ENCODE results near the gene ATP10D.

Gene ATP10D

GRCh38 chr4:47485047-47485692 lies at the start of gene ATP10D:
ATP10D (plus strand) TSS chr4:47485275; CDS start chr4:47512541, 27,266 bp downstream.
- Histone ChIP-seq H3K36me3 (ENCODE audit: insufficient read depth, low read length) (no peaks in the 10 kb centered on the region), H3K27me3 (ENCODE audit: insufficient read depth, low read length) (peaks cover 13% of the 10 kb centered on the region), H2AFZ (ENCODE audit: low read depth, low read length) (peak within 1 kb of the TSS; percentile 72), H3K4me1 (ENCODE audit: insufficient read depth, low read length) (peaks cover 9% of the 10 kb centered on the region), H3K4me3 (ENCODE audit: low read length) (peak within 1 kb of the TSS; percentile 54), H3K9me3 (ENCODE audit: low read length) (no peaks in the 10 kb centered on the region)

- no peaks in the 10 kb centered on the region for H3K36me3 ChIP-seq (ENCODE audit: insufficient read depth, low read length)
- no peaks in the 10 kb centered on the region for H3K27me3 ChIP-seq (ENCODE audit: insufficient read depth, low read length)
- H3K4me1 ChIP-seq (ENCODE audit: insufficient read depth, low read length) = no peaks in the 10 kb centered on the region
- H2AFZ ChIP-seq (ENCODE audit: low read depth, low read length) = no peak overlapping the region
- H3K4me3 ChIP-seq (ENCODE audit: low read length) = no peak overlapping the region
- no peaks in the 10 kb centered on the region for H3K9me3 ChIP-seq (ENCODE audit: low read length)
Measured at GRCh38 chr4:47442980-47443379, 42.1 kb upstream of the ATP10D start.

GRCh38 chr4:47444031-47444430 lies 41.0 kb upstream of the ATP10D start:
- Histone ChIP-seq H3K4me3 (ENCODE audit: low read length) (no peak overlapping the region), H3K4me1 (ENCODE audit: insufficient read depth, low read length) (no peaks in the 10 kb centered on the region), H2AFZ (ENCODE audit: low read depth, low read length) (no peak overlapping the region), H3K9me3 (ENCODE audit: low read length) (no peaks in the 10 kb centered on the region), H3K36me3 (ENCODE audit: insufficient read depth, low read length) (no peaks in the 10 kb centered on the region), H3K27me3 (ENCODE audit: insufficient read depth, low read length) (no peaks in the 10 kb centered on the region)

- Histone ChIP-seq H3K36me3 (ENCODE audit: insufficient read depth, low read length) (peaks cover 28% of the 10 kb centered on the region), H3K27me3 (ENCODE audit: insufficient read depth, low read length) (no peaks in the 10 kb centered on the region), H3K4me3 (ENCODE audit: low read length) (no peak overlapping the region), H3K9me3 (ENCODE audit: low read length) (no peaks in the 10 kb centered on the region), H2AFZ (ENCODE audit: low read depth, low read length) (no peak overlapping the region), H3K4me1 (ENCODE audit: insufficient read depth, low read length) (no peaks in the 10 kb centered on the region)
Measured at GRCh38 chr4:47451657-47452056, 33.4 kb upstream of the ATP10D start.

- peak overlapping the region; percentile 85 for H3K4me3 ChIP-seq (ENCODE audit: low read length)
- H3K27me3 ChIP-seq (ENCODE audit: insufficient read depth, low read length) = peaks cover 3% of the 10 kb centered on the region
- peaks cover 9% of the 10 kb centered on the region for H3K36me3 ChIP-seq (ENCODE audit: insufficient read depth, low read length)
- peak overlapping the region; percentile 84 for H2AFZ ChIP-seq (ENCODE audit: low read depth, low read length)
- no peaks in the 10 kb centered on the region for H3K9me3 ChIP-seq (ENCODE audit: low read length)
- peaks cover 13% of the 10 kb centered on the region for H3K4me1 ChIP-seq (ENCODE audit: insufficient read depth, low read length)
Measured at GRCh38 chr4:47462799-47463234, 22.3 kb upstream of the ATP10D start.

- Histone ChIP-seq H3K4me1 (ENCODE audit: insufficient read depth, low read length) (peaks cover 13% of the 10 kb centered on the region), H2AFZ (ENCODE audit: low read depth, low read length) (peak within 1 kb of the TSS; percentile 84), H3K4me3 (ENCODE audit: low read length) (peak within 1 kb of the TSS; percentile 85), H3K9me3 (ENCODE audit: low read length) (no peaks in the 10 kb centered on the region), H3K36me3 (ENCODE audit: insufficient read depth, low read length) (peaks cover 9% of the 10 kb centered on the region), H3K27me3 (ENCODE audit: insufficient read depth, low read length) (peaks cover 3% of the 10 kb centered on the region)
Measured at GRCh38 chr4:47463235-47463956, 21.7 kb upstream of the ATP10D start, which contains the start of gene COMMD8. COMMD8 (minus strand) TSS chr4:47463702; CDS start chr4:47463651, 51 bp downstream.

- peaks cover 13% of the 10 kb centered on the region for H3K4me1 ChIP-seq (ENCODE audit: insufficient read depth, low read length)
- peaks cover 3% of the 10 kb centered on the region for H3K27me3 ChIP-seq (ENCODE audit: insufficient read depth, low read length)
- peaks cover under 1% of the 10 kb centered on the region for H3K36me3 ChIP-seq (ENCODE audit: insufficient read depth, low read length)
- H3K9me3 ChIP-seq (ENCODE audit: low read length) = no peaks in the 10 kb centered on the region
- H3K4me3 ChIP-seq (ENCODE audit: low read length) = no peak overlapping the region
- H2AFZ ChIP-seq (ENCODE audit: low read depth, low read length) = no peak overlapping the region
Measured at GRCh38 chr4:47465004-47465403, 20.1 kb upstream of the ATP10D start.

GRCh38 chr4:47466056-47466785 lies 18.9 kb upstream of the ATP10D start:
- H3K36me3 ChIP-seq (ENCODE audit: insufficient read depth, low read length) = no peaks in the 10 kb centered on the region
- no peaks in the 10 kb centered on the region for H3K9me3 ChIP-seq (ENCODE audit: low read length)
- no peak overlapping the region for H2AFZ ChIP-seq (ENCODE audit: low read depth, low read length)

GRCh38 chr4:47468706-47469365 lies 16.2 kb upstream of the ATP10D start:
- H3K4me3 ChIP-seq (ENCODE audit: low read length) = no peak overlapping the region
- H3K4me1 ChIP-seq (ENCODE audit: insufficient read depth, low read length) = peaks cover 8% of the 10 kb centered on the region
- no peak overlapping the region for H2AFZ ChIP-seq (ENCODE audit: low read depth, low read length)
- no peaks in the 10 kb centered on the region for H3K36me3 ChIP-seq (ENCODE audit: insufficient read depth, low read length)
- no peaks in the 10 kb centered on the region for H3K9me3 ChIP-seq (ENCODE audit: low read length)
- peaks cover 7% of the 10 kb centered on the region for H3K27me3 ChIP-seq (ENCODE audit: insufficient read depth, low read length)

More at GRCh38 chr4:47466056-47466785, 18.9 kb upstream of the ATP10D start:
- Histone ChIP-seq H3K4me1 (ENCODE audit: insufficient read depth, low read length) (peaks cover 13% of the 10 kb centered on the region), H3K4me3 (ENCODE audit: low read length) (no peak overlapping the region), H3K27me3 (ENCODE audit: insufficient read depth, low read length) (peaks cover 5% of the 10 kb centered on the region)

GRCh38 chr4:47469951-47470350 lies 15.1 kb upstream of the ATP10D start:
- H3K9me3 ChIP-seq (ENCODE audit: low read length) = no peaks in the 10 kb centered on the region

GRCh38 chr4:47471064-47471463 lies 14.0 kb upstream of the ATP10D start:
- peaks cover 7% of the 10 kb centered on the region for H3K27me3 ChIP-seq (ENCODE audit: insufficient read depth, low read length)
- no peaks in the 10 kb centered on the region for H3K36me3 ChIP-seq (ENCODE audit: insufficient read depth, low read length)
- H2AFZ ChIP-seq (ENCODE audit: low read depth, low read length) = no peak overlapping the region
- peaks cover 7% of the 10 kb centered on the region for H3K4me1 ChIP-seq (ENCODE audit: insufficient read depth, low read length)
- no peaks in the 10 kb centered on the region for H3K9me3 ChIP-seq (ENCODE audit: low read length)
- no peak overlapping the region for H3K4me3 ChIP-seq (ENCODE audit: low read length)

More at GRCh38 chr4:47469951-47470350, 15.1 kb upstream of the ATP10D start:
- Histone ChIP-seq H3K4me3 (ENCODE audit: low read length) (no peak overlapping the region), H3K27me3 (ENCODE audit: insufficient read depth, low read length) (peaks cover 7% of the 10 kb centered on the region), H3K36me3 (ENCODE audit: insufficient read depth, low read length) (no peaks in the 10 kb centered on the region), H3K4me1 (ENCODE audit: insufficient read depth, low read length) (peaks cover 3% of the 10 kb centered on the region), H2AFZ (ENCODE audit: low read depth, low read length) (no peak overlapping the region)

GRCh38 chr4:47471591-47471990 lies 13.5 kb upstream of the ATP10D start:
- no peaks in the 10 kb centered on the region for H3K36me3 ChIP-seq (ENCODE audit: insufficient read depth, low read length)
- no peak overlapping the region for H2AFZ ChIP-seq (ENCODE audit: low read depth, low read length)
- no peak overlapping the region for H3K4me3 ChIP-seq (ENCODE audit: low read length)
- H3K27me3 ChIP-seq (ENCODE audit: insufficient read depth, low read length) = peaks cover 7% of the 10 kb centered on the region
- no peaks in the 10 kb centered on the region for H3K9me3 ChIP-seq (ENCODE audit: low read length)
- H3K4me1 ChIP-seq (ENCODE audit: insufficient read depth, low read length) = peaks cover 7% of the 10 kb centered on the region
